Left kidney (tissue), 1 donor: ENCODE data around the gene ETFRF1. TPM values are rescaled to one million over a fixed set of nuclear protein-coding genes. Genes with fewer than 3 reads are reported as not detected.

Experiments used
- polyA plus RNA-seq: library from polyadenylated mRNA; unstranded; fragments of 120-200 nt; gene quantifications from one replicate; pipeline ENCODE4 v1.2.1, GENCODE V29; 2013; ENCODE audit not compliant: insufficient read length

The ETFRF1 gene
- polyA plus RNA-seq, 1 donor: 44.4 TPM

Other genes starting within 250 kb of the ETFRF1 start
- 55.3 TPM for gene BCAT1, start 246.1 kb upstream of the ETFRF1 start, polyA plus RNA-seq
- 7.9 TPM for gene DNAI7, start 77 bp upstream of the ETFRF1 start, polyA plus RNA-seq
- 42.3 TPM for gene KRAS, start 55.7 kb downstream of the ETFRF1 start, polyA plus RNA-seq